GM19468 (cell line): ENCODE data around the gene RPS19BP1.
"Not testable (repeated sequence)": the region's sequence is repeated elsewhere in the genome, so short reads cannot be mapped to it uniquely, and the experiment has no call there.

ENCODE experiments used
- ATAC-seq: cut with Tn5 transposase; IDR thresholded peaks from one replicate; pipeline ENCODE4 v1.9.1; 2021; ENCODE audit warnings: mild to moderate bottlenecking, moderate library complexity, moderate number of reproducible peaks; ENCODE audit not compliant: unreplicated experiment; ENCODE audit errors: extremely low read depth

Gene RPS19BP1

DNA sequence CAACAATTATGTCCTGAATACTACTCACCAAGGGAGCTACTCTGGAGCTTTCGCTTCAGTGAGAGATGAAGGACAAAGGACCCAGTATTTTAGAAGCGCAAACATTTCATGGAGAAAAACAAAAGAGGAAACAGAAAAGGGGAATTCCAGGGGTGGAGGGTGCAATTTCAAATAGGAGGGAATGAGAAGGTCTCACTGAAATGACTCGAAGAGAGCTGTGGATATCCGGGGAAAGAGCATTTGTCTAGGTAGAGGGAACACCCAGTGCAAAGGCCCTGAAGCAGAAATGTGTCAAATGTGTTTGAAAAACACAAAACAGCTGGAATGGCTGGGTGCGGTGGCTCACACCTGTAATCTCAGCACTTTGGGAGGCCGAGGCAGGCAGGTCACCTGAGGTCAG lies 2.4 kb downstream of the RPS19BP1 start:
- ATAC-seq: no peak

DNA sequence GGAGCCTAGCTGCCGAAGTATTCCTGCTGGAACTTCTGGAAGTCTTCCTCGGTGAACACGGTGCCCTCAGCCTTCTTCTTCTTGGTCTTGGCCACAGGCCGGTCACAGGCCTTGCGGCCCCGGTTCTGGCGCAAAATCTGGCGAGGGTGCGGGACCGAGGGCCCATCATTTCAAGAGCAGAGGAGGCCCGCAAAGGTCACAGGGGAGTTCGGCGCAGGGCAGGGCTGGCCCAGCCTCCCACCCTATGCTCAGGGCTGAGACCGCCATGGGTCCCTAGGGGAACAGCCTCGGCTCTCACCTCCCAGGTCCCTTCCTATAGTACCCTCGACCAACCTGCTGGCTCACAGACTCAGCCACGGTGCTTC lies 3.1 kb downstream of the RPS19BP1 start:
- no peak for ATAC-seq

DNA sequence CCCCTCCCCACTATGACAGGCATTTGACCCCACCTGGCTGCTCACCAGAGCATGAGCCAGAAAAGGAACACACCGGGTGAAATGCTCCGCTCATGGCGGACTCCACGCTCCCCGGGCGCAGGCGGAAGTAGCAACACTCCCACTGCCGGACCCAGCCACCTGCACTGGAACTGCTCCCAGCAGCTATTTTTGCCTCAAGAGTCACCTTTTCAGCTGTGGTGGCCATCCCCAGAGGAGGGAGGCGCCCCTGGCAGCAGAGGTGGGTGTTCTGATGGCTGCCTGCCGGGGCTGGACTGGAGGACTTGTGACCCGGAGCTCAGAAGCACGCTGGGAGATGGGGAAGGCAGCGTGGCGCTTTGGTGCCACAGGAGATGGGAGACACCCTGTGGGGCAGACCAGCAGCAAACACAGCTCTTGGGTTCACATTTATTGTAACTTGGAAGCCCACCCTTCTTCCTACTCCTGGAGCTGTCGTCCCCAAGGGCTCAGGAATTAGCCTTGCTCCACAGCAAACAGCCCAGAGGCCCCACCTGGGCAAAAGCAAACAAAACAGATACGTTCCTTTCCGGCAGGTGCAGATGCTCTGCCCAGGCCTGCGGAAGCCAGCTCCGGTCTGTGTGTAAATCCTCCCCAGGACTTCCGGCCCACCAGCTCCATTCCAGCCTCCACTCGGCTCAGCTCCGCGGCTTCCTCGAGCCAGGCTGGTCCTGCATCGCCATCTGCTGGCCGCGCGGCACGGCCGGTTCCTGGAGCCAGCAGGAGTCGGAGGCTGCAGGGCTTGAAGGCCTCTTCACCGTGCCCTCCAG lies 3.7 kb downstream of the RPS19BP1 start:
- ATAC-seq: no peak

DNA sequence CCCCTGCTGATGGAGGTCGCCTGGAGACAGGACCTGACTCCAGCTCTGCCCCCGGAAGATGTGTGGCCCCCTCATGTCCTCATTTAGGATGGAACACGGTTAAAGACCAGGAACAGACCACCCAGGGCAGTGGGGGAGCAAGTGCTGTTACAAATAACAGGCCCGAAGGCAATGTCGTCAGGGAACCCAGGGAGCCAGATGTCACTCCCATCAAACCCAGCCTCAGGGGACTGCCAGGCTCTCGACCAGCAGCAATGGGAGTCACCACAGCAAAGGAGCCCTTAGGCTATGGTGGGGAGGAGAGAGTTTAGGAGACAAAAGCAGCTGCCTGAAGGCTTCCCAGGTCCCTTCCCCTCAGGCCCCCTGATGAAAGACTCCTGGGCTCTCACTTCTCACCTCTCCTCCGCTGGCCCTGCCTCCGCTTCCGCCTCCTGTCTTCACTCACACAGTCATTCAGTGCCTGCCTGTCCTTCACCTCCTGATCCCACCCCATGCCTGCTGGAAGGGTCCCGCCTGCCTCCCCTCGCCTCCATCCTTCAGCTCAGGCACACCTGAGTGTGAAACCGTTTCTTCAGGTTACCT lies 4.4 kb downstream of the RPS19BP1 start:
- ATAC-seq: no peak

DNA sequence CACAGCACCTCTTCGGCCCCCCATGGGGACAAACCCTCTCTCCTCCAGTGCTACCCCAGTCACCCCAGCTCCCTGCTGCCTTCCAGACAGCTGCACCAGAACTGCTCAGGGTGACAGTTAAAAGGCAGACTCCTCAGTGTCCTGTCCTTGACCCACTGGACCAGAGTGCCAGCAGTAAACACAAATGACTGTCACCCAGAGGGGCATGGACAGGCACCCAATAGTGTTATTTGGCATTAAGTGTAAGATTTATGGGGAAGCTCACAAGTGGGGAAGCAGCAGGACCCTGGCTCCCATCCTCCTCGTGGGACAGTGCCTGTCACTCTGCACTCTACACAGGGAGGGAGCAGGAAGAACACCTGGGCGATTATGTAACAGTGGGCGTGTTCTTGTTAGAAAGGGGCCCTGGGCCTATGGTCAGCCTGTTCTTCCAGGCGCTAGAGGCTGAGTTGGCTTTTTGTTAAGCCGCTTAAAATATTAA lies 5.0 kb downstream of the RPS19BP1 start:
- no peak for ATAC-seq

DNA sequence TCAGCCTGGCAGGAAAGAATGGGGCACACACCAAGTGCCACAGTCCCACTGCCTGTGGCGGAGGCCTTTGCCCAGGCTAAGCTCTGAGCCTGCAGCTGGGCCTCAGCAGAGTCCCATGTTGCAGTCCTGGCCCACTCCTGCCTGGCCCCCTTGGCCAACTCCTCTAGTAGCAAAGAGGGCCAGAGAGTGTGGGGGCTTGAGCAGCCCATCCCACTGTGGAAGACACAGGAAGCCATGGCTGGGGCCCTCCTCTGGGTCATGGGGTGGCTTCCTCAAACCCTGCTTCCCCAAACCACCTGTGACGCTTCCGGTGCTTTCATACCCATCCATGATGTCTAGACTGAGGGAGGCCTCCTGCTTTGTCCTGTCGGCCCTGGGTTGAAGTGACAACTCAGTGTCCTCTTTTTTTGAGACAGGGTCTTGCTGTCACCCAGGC lies 5.8 kb downstream of the RPS19BP1 start:
- ATAC-seq: no peak

DNA sequence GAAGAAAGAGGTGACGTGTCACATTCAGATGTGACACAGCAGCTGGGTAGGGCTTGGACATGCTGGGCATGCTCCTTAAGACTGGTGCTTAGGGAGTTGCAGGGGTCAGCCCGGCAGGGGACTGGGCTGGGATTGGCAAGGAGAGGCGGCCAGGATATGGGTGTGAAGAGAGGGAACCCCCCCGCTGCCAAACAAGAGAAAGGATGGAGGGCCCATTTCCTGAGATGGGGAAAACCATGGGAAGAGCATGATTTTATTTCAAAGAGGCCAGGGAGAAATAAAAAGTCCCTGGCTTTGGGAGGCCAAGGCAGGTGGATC lies 6.9 kb downstream of the RPS19BP1 start:
- ATAC-seq: no peak

DNA sequence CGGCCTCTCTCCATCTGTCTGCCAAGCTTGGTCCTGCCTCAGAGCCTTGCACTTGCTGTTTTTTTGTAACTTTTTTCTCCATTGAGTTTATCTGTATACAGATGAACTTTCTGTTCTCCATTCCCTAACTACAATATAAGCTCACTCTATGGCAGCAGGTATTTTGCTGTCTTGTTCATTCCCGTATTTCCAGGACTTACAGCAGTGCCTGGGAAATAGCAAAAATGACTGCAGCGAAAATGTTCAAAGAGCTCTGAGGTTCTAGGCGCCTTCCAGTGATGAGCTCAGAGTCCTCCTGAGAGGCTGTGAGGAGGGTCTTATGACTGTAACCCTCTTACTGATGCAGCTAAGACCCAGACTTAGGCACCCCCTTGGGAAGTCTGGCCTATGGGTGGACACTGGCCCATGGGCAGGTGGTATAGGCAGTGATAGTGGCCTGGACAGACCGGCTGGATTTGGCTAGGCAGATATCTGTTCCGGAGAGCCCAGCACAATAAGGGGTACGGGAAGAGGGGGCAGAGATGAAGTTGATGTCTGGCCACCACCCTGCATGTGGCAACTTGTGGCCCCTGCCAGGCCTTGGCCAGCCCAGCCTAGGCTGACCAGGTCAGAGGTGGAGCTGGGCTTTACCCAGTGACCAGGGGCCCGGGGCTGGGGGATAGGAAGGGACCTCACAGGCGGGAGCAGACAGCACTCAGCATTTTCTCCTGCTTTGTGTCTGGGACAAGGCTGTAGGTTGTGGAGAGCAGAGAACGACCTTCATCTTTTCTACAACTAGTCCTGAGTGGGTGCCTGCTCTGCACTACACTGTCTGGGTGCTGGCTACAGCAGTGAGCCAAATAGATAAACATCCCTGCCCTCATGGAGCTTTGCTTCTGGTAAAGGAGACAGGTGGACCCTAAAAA lies 7.5 kb downstream of the RPS19BP1 start:
- no peak for ATAC-seq

DNA sequence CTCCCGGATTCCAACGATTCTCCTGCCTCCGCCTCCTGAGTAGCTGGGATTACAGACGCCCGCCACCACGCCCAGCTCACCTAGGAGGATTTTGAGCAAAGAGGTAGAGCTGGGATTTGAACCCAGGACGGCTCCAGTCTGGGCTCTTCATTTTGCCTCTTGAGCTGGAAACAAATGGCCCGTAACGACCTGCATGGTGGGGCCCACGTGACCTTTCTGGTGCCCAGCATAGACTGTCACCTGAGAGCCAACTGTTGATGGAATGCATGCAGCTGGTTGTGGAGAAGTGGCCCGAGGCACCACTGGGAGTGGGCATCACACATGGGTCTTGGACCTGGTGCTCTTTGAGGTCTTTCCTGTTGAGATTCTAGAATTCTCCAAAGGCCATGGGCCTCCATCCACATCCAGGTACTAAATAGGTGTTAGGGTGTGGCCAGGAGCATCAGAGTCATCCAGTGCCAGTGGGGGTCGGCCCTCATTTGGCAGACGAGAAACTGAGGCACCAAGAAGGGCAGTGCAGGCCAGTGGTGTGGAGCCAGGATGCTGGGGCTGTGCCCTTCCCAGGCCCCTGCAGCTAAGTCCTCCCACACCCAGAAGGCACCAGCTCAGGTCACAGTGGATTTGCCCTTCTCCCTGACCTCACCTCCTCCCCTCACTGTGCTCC lies 8.3 kb downstream of the RPS19BP1 start:
- ATAC-seq: no peak

DNA sequence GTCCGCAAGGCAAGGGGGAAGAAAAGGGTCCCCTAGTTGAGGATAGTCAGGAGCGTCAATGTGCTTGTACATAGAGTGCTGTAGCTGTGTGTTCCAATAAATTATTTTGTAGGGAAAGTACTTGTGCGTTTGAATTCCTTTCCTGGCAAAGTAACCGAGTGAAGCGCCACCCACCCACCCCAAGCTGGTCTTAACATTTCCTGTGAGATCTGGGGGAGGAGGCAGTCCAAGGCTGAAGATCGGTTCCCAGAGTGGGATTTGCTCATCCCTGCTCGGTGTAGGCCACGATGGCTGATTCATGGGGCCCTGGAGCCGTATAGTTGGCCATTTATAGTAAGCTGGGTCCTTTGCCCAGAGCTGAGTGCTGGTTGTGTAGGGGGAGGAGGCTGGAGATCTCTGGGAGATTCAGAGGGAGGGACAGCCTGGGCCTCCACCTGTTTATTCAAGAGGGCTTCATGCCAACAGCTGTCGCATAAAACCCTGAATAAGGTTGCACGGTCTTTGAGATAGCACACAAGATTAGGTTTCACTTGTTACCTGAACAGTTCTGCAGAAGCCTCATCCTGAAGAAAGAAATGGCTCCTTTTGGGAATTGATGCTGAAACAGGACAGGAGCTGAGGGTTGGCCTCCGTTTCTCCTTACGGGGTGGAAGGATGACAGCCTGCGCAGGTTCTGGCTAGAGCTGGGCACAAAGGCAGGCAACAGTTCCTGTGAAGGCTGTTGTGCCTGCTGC lies 9.8 kb downstream of the RPS19BP1 start:
- no peak for ATAC-seq

DNA sequence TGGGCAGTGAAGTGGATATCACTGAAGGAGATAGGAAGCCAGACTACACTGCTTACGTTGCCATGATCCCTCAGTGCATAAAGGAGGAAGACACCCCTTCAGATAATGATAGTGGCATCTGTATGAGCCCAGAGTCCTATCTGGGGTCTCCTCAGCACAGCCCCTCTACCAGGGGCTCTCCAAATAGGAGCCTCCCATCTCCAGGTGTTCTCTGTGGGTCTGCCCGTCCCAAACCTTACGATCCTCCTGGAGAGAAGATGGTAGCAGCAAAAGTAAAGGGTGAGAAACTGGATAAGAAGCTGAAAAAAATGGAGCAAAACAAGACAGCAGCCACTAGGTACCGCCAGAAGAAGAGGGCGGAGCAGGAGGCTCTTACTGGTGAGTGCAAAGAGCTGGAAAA lies 10.5 kb downstream of the RPS19BP1 start:
- ATAC-seq: not testable (repeated sequence)

DNA sequence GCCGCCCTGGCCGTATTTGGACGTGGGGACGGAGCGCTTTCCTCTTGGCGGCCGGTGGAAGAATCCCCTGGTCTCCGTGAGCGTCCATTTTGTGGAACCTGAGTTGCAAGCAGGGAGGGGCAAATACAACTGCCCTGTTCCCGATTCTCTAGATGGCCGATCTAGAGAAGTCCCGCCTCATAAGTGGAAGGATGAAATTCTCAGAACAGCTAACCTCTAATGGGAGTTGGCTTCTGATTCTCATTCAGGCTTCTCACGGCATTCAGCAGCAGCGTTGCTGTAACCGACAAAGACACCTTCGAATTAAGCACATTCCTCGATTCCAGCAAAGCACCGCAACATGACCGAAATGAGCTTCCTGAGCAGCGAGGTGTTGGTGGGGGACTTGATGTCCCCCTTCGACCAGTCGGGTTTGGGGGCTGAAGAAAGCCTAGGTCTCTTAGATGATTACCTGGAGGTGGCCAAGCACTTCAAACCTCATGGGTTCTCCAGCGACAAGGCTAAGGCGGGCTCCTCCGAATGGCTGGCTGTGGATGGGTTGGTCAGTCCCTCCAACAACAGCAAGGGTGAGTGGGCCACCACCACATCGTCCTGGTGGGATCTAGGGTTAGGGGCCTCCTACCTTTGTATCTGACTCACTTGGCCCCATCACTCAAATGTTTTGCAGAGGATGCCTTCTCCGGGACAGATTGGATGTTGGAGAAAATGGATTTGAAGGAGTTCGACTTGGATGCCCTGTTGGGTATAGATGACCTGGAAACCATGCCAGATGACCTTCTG lies 11.3 kb downstream of the RPS19BP1 start:
- not testable (repeated sequence) for ATAC-seq

DNA sequence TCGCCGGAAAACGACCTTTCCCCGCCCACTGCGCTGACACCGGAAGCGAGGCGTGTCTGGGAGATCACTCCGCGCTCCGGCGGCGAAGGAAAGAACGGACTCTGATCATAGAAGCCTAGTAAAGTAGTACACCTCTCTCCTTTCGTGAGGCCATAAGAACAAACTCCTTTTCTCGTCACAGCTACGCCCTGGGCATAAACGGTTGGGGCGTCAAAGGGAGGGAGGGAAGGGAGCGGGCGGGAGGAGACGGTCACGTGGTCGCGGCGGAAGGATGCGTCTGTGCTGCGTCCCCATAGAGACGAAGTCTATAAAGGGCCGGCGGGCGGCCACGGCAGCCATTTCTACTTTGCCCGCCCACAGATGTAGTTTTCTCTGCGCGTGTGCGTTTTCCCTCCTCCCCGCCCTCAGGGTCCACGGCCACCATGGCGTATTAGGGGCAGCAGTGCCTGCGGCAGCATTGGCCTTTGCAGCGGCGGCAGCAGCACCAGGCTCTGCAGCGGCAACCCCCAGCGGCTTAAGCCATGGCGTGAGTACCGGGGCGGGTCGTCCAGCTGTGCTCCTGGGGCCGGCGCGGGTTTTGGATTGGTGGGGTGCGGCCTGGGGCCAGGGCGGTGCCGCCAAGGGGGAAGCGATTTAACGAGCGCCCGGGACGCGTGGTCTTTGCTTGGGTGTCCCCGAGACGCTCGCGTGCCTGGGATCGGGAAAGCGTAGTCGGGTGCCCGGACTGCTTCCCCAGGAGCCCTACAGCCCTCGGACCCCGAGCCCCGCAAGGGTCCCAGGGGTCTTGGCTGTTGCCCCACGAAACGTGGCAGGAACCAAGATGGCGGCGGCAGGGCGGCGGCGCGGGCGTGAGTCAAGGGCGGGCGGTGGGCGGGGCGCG lies 12.1 kb downstream of the RPS19BP1 start, which contains the start of gene ATF4:
Gene ATF4, plus strand, starts transcription at position 337 of the 880 bp plus-strand sequence. CDS start 884 bp downstream, outside the sequence.
- ATAC-seq: peak; percentile 25

DNA sequence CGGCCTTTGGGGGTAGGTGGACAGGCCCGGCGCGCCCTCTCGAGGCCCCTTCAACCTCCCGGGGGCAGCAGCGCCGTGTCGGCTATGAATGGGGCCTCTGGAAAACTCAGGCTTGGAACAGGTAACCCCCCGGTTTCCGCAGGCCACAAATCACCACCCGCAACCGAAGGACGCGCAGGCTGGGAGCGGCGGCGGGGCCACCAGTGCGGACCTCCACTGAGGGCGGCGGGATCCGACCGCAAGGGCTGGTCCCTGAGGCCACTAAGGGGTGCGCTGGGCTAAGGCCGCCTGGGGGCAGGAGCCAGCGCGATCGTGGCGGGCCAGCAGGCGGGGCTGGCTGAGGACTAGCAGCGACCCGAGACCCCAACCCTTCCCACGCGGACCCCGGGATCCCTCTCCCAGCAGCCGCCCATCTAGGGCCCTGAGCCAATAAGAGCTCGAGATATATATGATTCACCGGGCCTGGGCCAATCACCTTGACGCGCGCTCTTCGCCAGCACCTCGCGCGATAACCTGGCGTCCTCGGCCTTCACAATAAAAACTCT lies 12.8 kb downstream of the RPS19BP1 start:
- ATAC-seq: peak; percentile 50

DNA sequence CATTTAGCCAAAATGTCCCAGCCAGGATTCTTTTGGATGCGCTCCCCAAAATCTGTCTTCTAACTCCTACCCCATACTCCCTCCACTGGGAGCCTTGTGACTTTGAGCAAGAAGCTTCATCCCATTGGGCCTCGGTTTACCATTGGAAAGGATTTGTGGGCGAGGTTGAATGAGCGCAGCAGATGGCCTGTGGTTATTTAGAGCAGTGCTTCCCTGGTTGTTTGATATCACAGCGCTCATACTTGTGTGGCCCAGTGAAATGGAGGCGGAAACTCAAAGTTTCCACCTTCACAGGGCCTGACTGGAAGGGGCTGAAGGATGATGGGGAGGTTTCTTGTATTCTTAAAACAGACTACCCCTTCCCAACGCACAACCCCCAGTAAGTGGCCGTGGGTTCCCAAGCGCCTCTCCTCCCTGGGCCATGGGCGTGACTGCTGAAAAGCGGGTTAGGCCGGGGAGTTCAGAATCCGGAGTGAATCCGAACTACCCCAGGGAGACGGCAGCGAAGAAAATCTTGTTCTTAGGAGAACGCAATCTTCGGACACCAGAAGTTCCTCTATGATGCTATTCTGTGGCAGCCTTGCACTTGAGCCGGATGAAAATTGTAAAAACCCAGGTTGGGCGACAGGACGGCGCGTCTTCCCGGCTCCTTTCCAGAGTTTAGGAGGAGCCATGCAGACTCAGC lies 13.4 kb downstream of the RPS19BP1 start:
- no peak for ATAC-seq

DNA sequence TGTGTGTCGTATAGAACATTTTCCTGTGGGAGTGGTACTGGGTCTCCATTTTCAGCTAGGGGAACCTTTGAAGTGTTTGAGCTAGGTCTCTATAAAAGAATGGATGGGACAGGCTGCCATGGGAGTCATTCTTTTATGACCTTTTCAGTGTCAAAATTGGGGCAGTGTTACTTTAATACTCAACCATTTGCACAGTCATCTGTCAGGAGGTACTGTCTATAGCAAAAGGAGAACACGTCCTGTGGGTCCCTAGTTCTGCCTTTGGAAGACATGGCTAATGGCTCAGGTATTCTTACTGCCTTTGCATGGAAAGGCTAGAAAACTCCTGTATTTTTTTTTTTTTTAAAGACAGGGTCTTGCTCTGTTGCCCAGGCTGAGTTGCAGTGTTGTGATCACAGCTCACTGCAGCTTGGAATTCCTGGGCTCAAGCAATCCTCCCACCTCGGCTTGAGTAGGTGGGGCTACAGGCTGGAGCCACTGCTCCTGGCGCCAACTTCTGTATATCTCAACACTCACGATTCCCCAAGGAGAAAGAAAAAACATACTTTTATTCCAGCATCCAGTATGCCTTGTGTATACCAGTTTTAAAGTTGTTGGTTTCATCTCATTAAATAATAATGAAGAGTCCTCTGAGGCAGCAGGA lies 14.3 kb downstream of the RPS19BP1 start:
- no peak for ATAC-seq

DNA sequence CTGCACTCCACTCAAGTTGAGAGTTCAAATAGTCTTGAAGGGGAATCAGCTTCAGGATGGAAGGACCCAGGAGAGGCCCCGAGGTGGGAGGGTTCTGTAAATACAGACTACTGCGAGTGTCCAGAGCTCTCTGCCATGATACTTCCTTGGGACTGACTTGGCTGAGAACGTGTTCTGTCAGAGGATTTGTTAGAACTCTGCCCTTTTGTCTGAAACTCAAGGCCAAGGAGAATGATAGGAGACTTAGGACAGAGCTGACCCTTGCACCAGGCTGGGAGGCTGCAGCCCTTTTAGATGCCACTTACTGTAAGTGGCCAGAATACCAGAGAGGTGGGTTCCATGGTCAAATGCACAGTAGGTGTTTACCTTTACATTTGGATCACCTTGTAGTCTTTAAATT lies 15.1 kb downstream of the RPS19BP1 start:
- ATAC-seq: no peak
